ENCODE measurements around the gene RAB36.

GRCh38 chr22:23117891-23118646 lies 27.2 kb upstream of the RAB36 start:
- TF ChIP-seq CTCF (IDR thresholded peaks at IDR 0.05) (no peak), POLR2A (IDR thresholded peaks at IDR 0.05) (no peak)
